ENCODE data around the gene LTBP4. TPM values are rescaled to one million over a fixed set of nuclear protein-coding genes. Genes with fewer than 3 reads are reported as not detected.

The LTBP4 gene
- total RNA-seq, 5 donors from 2014 or later (not counting 1 experiment from before 2014, with no cell fraction given) = 90.9 to 215 (median 160) TPM

- no peak overlapping the region for H3K4me3 ChIP-seq (ENCODE audit: control insufficient read depth in 1 of 2, extremely low read depth in 1 of 2, low read length in 1 of 2)
- H3K9me3 ChIP-seq = no peaks in the 10 kb centered on the region
- no peaks in the 10 kb centered on the region for H3K9me3 Mint-ChIP-seq
- H3K4me1 ChIP-seq (ENCODE audit: control insufficient read depth in 1 of 2, extremely low read depth in 1 of 2, insufficient read depth in 2 of 2, low read length in 2 of 2) = no peaks in the 10 kb centered on the region
- DNase-seq = no peak
- no peaks in the 10 kb centered on the region for H3K27me3 ChIP-seq (replicated peaks in 1 of 2; ENCODE audit: control insufficient read depth in 2 of 2, extremely low read depth in 1 of 2, insufficient read depth in 2 of 2, low read length in 1 of 2)
- H3K4me3 Mint-ChIP-seq = no peak overlapping the region
- H3K36me3 Mint-ChIP-seq = peaks cover 44% of the 10 kb centered on the region
- H3K27me3 Mint-ChIP-seq = no peaks in the 10 kb centered on the region
- ATAC-seq (replicated peaks in 1 of 4) = no peak
- no peak overlapping the region for H3K27ac Mint-ChIP-seq
- CTCF ChIA-PET = no interaction called here
- H3K27ac ChIP-seq (ENCODE audit: low read length) = no peak overlapping the region
- peaks cover 14 to 70% of the 10 kb centered on the region in 2 donors for H3K36me3 ChIP-seq (ENCODE audit: control insufficient read depth in 2 of 2, extremely low read depth in 1 of 2, insufficient read depth in 1 of 2, low read length in 1 of 2)
- POLR2A ChIA-PET = no interaction called here
- 97% methylated on average over 14 of the region's 14 CpGs for WGBS (ENCODE audit: insufficient coverage)
- H3K4me1 Mint-ChIP-seq = peaks cover 0 to 3% (median 0%) of the 10 kb centered on the region in 3 donors
Observed at GRCh38 chr19:40586611-40587010, 14.6 kb upstream of the LTBP4 start.

- no peaks in the 10 kb centered on the region for H3K9me3 ChIP-seq
- whole genome bisulfite sequencing (ENCODE audit: insufficient coverage) = 92% methylated on average over 18 of the region's 19 CpGs
- H3K9me3 Mint-ChIP-seq = no peaks in the 10 kb centered on the region
- peaks cover 37% of the 10 kb centered on the region for H3K36me3 Mint-ChIP-seq
- H3K4me1 ChIP-seq (ENCODE audit: control insufficient read depth in 1 of 2, extremely low read depth in 1 of 2, insufficient read depth in 2 of 2, low read length in 2 of 2) = no peaks in the 10 kb centered on the region
- no peaks in the 10 kb centered on the region for H3K27me3 Mint-ChIP-seq
- ChIA-PET CTCF (interaction anchor here in 1 of 2 donors (1.1 kb wide), 1 partner anchor 17 kb away, joined by 3 read pairs; no protein-coding TSS in a partner anchor), POLR2A (no interaction called here)
- DNase-seq (no peak), ATAC-seq (replicated peaks in 1 of 4) (no peak)
- no peaks in the 10 kb centered on the region for H3K27me3 ChIP-seq (replicated peaks in 1 of 2; ENCODE audit: control insufficient read depth in 2 of 2, extremely low read depth in 1 of 2, insufficient read depth in 2 of 2, low read length in 1 of 2)
- H3K4me1 Mint-ChIP-seq = peaks cover 0 to 3% (median 0%) of the 10 kb centered on the region in 3 donors
- H3K27ac Mint-ChIP-seq = no peak overlapping the region
- H3K36me3 ChIP-seq (ENCODE audit: control insufficient read depth in 2 of 2, extremely low read depth in 1 of 2, insufficient read depth in 1 of 2, low read length in 1 of 2) = peaks cover 8 to 53% of the 10 kb centered on the region in 2 donors
- no peak overlapping the region for H3K4me3 ChIP-seq (ENCODE audit: control insufficient read depth in 1 of 2, extremely low read depth in 1 of 2, low read length in 1 of 2)
- H3K4me3 Mint-ChIP-seq = no peak overlapping the region
- no peak overlapping the region for H3K27ac ChIP-seq (ENCODE audit: low read length)
Observed at GRCh38 chr19:40588110-40588854, 12.9 kb upstream of the LTBP4 start.

GRCh38 chr19:40588926-40589569 lies 12.1 kb upstream of the LTBP4 start:
- Mint-ChIP-seq H3K36me3 (peaks cover 31% of the 10 kb centered on the region), H3K4me1 (peaks cover 0 to 4% (median 1%) of the 10 kb centered on the region in 3 donors), H3K27ac (no peak overlapping the region), H3K27me3 (no peaks in the 10 kb centered on the region), H3K4me3 (no peak overlapping the region), H3K9me3 (no peaks in the 10 kb centered on the region)
- DNase-seq = no peak
- POLR2A ChIA-PET = no interaction called here
- CTCF ChIA-PET = interaction anchor here in 1 of 2 donors (1.1 kb wide), 1 partner anchor 18 kb away, joined by 3 read pairs; no protein-coding TSS in a partner anchor
- Histone ChIP-seq H3K9me3 (no peaks in the 10 kb centered on the region), H3K27me3 (replicated peaks in 1 of 2; ENCODE audit: control insufficient read depth in 2 of 2, extremely low read depth in 1 of 2, insufficient read depth in 2 of 2, low read length in 1 of 2) (no peaks in the 10 kb centered on the region), H3K4me3 (ENCODE audit: control insufficient read depth in 1 of 2, extremely low read depth in 1 of 2, low read length in 1 of 2) (no peak overlapping the region), H3K27ac (ENCODE audit: low read length) (no peak overlapping the region), H3K36me3 (ENCODE audit: control insufficient read depth in 2 of 2, extremely low read depth in 1 of 2, insufficient read depth in 1 of 2, low read length in 1 of 2) (peaks cover 8 to 50% of the 10 kb centered on the region in 2 donors), H3K4me1 (ENCODE audit: control insufficient read depth in 1 of 2, extremely low read depth in 1 of 2, insufficient read depth in 2 of 2, low read length in 2 of 2) (peaks cover 0 to 1% of the 10 kb centered on the region in 2 experiments)
- WGBS (ENCODE audit: insufficient coverage) = 100% methylated on average over 6 of the region's 9 CpGs
- ATAC-seq (replicated peaks in 1 of 4) = no peak

DNA sequence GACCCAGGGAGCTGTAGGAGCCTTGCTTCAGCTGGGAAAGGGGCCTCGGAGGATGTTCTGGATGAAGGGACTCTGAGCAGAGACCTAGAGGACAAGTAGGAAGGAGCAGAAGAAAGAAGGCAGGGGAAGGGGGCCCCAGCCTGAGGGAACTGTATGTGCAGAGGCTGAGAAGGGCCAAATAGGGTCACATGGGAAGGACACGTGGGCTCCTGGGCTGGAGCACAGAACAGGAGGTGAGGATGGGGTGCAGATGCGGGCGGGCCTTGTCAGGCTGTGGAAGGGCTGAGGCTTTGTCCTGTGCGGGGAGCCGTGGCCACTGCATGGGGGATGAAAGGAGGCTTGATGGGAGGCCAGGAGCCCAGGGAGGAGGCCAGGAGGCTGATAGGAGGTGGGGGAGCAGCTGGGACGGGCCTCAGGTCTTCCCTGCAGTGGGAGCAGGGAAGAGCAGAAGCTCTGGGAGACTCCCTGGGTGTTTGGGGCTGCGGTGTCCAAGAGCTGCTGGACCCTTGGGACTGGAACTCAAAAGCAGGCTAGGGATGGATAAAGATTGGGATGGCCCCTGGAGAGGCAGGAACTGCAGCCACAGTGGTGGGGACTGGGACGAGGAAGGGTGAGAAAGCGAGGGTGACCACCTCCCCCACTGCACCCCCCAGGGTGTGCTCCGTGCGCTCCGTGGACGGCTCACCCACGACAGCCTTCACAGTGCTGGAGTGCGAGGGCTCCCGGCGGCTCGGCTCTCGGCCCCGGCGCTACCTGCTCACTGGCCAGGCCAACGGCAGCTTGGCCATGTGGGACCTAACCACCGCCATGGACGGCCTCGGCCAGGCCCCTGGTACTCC lies 11.4 kb upstream of the LTBP4 start:
- peak overlapping the region in 1 of 2 donors; percentile 11 for H3K27ac Mint-ChIP-seq
- H3K36me3 ChIP-seq (ENCODE audit: control insufficient read depth in 2 of 2, extremely low read depth in 1 of 2, insufficient read depth in 1 of 2, low read length in 1 of 2) = peaks cover 8 to 46% of the 10 kb centered on the region in 2 donors

GRCh38 chr19:40590464-40591265 lies 10.5 kb upstream of the LTBP4 start:
- ATAC-seq (replicated peaks in 1 of 4) = peak in 1 of 4 experiments; percentile 21
- peak overlapping the region in 1 of 2 donors; percentile 11 for H3K27ac Mint-ChIP-seq

More for the DNA sequence above, 11.4 kb upstream of the LTBP4 start:
- Histone ChIP-seq H3K27me3 (replicated peaks in 1 of 2; ENCODE audit: control insufficient read depth in 2 of 2, extremely low read depth in 1 of 2, insufficient read depth in 2 of 2, low read length in 1 of 2) (peaks cover 0 to 3% of the 10 kb centered on the region in 2 experiments), H3K27ac (ENCODE audit: low read length) (no peak overlapping the region), H3K9me3 (no peaks in the 10 kb centered on the region), H3K4me1 (ENCODE audit: control insufficient read depth in 1 of 2, extremely low read depth in 1 of 2, insufficient read depth in 2 of 2, low read length in 2 of 2) (peaks cover 0 to 9% of the 10 kb centered on the region in 2 experiments), H3K4me3 (ENCODE audit: control insufficient read depth in 1 of 2, extremely low read depth in 1 of 2, low read length in 1 of 2) (no peak overlapping the region)
- no peak overlapping the region for H3K4me3 Mint-ChIP-seq
- no peak for ATAC-seq (replicated peaks in 1 of 4)
- no peaks in the 10 kb centered on the region for H3K9me3 Mint-ChIP-seq
- WGBS (ENCODE audit: insufficient coverage) = 96% methylated on average over 12 of the region's 26 CpGs
- peaks cover 23% of the 10 kb centered on the region for H3K36me3 Mint-ChIP-seq
- ChIA-PET CTCF (no interaction called here), POLR2A (no interaction called here)
- H3K4me1 Mint-ChIP-seq = peaks cover 6 to 10% (median 9%) of the 10 kb centered on the region in 3 donors
- H3K27me3 Mint-ChIP-seq = no peaks in the 10 kb centered on the region
- no peak for DNase-seq

More at GRCh38 chr19:40590464-40591265, 10.5 kb upstream of the LTBP4 start:
- ChIA-PET CTCF (interaction anchor here (0.5 to 0.6 kb wide), 2 partner anchors 11 to 40 kb away, joined by 4 to 5 read pairs; no protein-coding TSS in a partner anchor), POLR2A (interaction anchor here in 1 of 2 donors (0.6 kb wide), 1 partner anchor 187 kb away, joined by 5 read pairs; the partner anchor contains the start of gene RAB4B)
- no peak overlapping the region for H3K27ac ChIP-seq (ENCODE audit: low read length)
- H3K36me3 Mint-ChIP-seq = peaks cover 20% of the 10 kb centered on the region
- H3K4me1 ChIP-seq (ENCODE audit: control insufficient read depth in 1 of 2, extremely low read depth in 1 of 2, insufficient read depth in 2 of 2, low read length in 2 of 2) = peaks cover 0 to 14% of the 10 kb centered on the region in 2 experiments
- H3K4me3 ChIP-seq (ENCODE audit: control insufficient read depth in 1 of 2, extremely low read depth in 1 of 2, low read length in 1 of 2) = no peak overlapping the region
- no peak overlapping the region for H3K4me3 Mint-ChIP-seq
- H3K4me1 Mint-ChIP-seq = peaks cover 6 to 13% (median 11%) of the 10 kb centered on the region in 3 donors
- H3K27me3 ChIP-seq (replicated peaks in 1 of 2; ENCODE audit: control insufficient read depth in 2 of 2, extremely low read depth in 1 of 2, insufficient read depth in 2 of 2, low read length in 1 of 2) = peaks cover 0 to 9% of the 10 kb centered on the region in 2 experiments
- WGBS (ENCODE audit: insufficient coverage) = 97% methylated on average over 4 of the region's 22 CpGs
- H3K27me3 Mint-ChIP-seq = no peaks in the 10 kb centered on the region
- DNase-seq = no peak
- H3K36me3 ChIP-seq (ENCODE audit: control insufficient read depth in 2 of 2, extremely low read depth in 1 of 2, insufficient read depth in 1 of 2, low read length in 1 of 2) = peaks cover 8 to 37% of the 10 kb centered on the region in 2 donors
- H3K9me3 ChIP-seq = no peaks in the 10 kb centered on the region
- H3K9me3 Mint-ChIP-seq = no peaks in the 10 kb centered on the region
